GM19238 (cell line): Measurements from ENCODE around the gene CCDC102B.
"Not testable (repeated sequence)": the region's sequence is repeated elsewhere in the genome, so short reads cannot be mapped to it uniquely, and the experiment has no call there.

Source experiments
- DNase-seq: peaks from one replicate; pipeline ENCODE4 v3.0.0; 2011; ENCODE audit warnings: low spot score; ENCODE audit not compliant: insufficient read length

The CCDC102B gene

DNA sequence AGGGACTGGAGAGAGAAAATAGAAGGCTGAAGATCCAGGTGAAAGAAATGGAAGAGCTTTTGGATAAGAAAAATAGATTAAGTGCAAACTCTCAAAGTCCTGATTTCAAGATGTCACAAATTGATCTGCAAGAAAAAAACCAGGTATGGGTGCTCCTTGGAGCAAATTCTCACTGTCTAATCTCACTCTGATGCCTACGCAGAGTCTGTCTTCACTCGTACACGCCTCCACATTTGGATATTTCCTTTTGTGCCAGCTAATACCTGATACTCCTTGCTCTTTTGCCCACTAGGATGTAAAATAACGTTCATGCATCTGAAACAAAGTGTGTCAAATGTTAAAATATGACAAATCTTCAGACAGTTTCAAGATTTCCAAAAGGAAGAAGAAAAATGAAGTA lies 99.4 kb downstream of the CCDC102B start:
- no peak for DNase-seq

DNA sequence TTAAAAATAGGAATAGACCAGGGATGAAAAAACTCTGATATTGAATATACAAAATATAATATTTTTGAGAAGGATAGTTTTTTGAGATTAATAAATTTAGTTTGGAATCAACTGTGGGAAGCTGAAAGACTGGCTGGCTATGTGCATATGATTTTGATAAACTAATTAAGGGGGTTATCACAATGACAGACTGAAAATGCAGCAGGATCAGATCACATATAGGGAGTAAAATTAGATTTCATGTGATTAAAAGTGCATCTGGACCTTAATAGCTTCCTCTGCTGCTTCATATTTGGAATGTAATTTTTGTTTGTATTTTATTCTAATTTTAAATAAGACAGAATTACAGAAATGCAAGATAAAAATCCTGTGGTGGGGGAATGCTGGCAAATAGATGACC lies 111.7 kb downstream of the CCDC102B start:
- no peak for DNase-seq

DNA sequence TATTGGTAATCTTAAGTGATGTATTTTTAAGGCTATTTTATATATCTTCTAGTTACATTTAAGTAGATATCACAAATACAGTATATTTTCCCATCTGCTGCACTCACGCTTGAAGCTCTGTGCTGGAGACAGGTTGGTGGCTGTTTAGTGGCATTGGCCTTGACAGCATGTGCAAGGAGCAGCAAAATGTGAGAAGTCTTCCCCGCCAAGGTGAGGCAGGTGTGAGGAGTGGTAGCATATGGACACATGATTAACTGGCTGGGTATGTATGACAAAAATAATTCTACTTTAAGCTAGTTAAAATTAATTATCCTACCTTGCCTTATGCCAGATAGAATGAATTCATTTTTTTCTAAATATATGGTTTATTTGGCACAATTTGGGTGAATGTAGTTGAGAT lies 117.2 kb downstream of the CCDC102B start:
- no peak for DNase-seq

DNA sequence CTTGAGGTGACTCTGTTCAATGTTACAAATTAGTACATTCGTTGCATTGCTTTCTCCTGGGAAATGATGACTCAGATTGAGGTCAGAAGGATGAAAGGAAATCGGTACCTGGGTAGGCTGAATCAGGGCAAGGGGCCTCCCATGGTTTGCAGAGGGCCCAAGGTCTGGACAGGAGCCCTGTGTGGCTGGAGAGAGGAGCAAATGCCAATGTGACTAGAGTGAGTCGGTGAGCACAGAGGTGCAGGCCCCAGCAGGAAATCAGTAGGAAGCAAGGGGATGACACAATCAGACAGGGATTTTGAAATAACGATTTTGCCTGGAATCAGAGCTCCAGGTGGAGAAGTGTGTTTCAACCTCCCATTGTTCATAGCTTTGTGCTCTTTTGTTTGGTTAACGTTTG lies 118.9 kb downstream of the CCDC102B start:
- DNase-seq, result no peak

DNA sequence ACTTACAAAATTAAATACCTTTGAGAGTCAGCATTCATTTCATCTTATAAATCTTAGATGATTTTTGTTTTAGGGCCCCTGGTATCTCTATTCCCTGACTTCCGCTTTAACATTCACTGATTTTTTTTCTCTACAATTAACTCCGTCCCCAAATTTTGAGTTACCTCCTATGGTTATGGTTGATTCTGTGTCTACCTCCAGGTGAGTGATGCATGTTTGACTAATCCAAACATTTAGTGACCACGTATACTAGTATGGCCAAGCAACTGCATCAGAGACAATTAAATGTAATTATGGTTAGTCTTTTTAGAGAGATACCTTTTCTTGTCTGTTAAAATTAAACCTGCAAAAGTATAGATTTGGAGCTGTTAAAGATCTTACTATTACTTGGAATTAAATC lies 120.3 kb downstream of the CCDC102B start:
- DNase-seq, result no peak

DNA sequence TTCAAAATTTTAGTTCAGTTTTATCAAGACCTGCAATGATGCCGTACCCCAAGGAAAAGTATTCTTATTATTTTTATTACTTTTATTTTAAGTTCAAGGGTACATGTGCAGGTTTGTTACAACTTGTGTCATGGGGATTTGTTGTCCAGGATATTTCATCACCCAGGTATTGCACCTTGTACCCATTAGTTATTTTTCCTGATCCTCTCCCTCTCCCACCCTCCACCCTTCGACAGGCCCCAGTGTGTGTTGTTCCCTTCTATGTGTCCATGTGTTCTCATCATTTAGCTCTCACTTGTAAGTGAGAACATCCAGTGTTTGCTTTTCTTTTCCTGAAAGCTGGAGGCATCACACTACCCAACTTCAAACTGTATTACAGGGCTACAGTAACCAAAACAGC lies 122.0 kb downstream of the CCDC102B start:
- no peak for DNase-seq

DNA sequence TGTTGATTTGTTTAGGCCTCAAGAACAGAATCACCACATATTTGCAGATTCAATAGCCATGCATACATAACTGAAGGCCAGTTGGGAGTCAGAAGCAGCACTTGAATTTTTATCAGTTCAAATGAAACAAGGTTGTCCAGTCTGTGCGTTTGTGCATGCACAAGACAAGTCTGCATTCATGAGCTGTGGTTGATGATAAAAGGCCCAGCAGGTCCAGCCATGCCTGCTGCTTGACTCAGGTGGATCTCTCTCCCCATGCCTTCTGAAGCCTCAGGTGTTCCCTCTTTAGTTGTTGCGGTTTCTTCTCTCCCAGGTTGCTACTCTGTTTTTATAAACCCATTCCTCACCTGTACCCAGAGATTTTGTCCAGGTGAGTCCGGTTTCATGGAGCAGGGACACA lies 124.5 kb downstream of the CCDC102B start:
- DNase-seq, result no peak

DNA sequence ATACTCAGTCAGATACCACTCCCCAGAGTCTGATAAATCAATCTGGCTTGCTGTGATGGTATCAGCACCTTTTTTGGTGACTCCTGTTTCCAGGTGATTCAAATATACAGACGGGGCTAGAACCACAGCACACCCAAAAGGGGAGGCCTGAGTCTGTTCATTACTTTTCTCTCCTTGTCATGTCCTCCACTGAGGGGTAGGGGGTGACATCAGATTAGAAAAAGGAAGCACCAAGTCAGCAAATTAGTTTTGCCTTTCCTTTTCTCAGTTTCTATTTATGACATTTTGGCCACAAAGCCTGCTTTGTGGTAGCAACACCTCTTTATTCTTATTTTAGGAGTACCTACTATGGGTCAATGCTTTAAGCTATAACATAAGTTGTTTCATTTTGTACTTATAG lies 127.4 kb downstream of the CCDC102B start:
- no peak for DNase-seq

DNA sequence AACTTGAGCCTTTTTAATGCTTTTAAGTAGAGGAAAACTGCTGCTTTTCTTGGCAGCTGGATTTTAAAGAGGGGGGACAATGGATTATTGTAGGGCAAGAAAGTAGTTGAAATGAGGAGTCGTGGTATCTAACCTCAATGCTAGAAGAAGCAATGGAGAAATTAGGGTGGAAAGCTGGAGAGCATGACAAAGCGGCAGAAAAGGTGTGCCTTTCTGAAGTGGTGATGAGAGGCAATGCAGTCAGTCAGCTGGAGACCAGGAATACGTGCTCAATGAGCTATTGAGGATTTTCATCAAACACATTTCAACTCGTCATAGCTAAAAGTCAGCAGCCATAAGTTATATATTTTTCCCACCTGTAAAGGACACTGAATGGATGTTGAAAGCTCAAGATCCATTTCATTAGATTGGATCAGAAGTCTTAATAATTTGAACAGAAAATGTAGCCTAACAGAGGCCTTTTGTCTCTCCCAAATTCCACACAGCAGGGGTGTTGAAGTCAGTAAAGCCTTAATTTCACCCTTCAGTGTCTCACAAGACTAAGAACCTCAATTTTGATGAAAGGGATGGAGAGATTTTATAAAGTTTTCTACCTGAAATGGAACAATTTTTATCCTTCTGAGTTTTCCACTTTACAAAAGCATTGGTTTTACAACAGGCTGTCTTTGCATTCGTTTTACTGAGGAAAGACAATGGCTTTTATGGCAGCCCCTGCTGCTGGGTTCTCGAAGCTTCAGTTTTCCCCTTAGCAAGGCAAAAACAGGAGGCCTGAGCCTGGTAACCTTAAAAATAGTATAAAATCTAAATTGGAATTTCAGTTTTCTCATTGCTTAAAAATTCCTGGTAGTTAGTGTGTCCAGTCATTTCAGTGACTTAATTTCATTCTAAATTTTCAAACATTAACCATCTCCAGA lies 131.1 kb downstream of the CCDC102B start:
- DNase-seq, result no peak

DNA sequence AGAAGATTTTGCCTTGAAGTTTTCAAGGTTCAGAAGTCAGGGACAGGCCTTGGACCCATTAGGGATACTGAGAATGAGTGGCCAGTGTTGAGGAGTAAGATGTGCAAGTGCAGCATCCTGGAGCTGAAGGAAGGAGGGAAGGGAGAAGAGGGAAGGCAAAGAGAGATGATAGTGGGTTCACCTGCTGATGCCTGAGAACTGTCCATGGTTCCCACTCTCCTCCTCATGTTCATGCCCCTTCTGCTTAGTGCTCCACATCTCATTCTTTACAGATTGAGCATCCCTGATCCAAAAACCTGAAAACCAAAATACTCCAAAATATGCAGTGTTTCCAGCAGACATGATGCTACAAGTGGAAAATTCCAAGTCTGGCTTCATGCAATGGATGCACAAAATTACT lies 137.8 kb downstream of the CCDC102B start:
- no peak for DNase-seq

DNA sequence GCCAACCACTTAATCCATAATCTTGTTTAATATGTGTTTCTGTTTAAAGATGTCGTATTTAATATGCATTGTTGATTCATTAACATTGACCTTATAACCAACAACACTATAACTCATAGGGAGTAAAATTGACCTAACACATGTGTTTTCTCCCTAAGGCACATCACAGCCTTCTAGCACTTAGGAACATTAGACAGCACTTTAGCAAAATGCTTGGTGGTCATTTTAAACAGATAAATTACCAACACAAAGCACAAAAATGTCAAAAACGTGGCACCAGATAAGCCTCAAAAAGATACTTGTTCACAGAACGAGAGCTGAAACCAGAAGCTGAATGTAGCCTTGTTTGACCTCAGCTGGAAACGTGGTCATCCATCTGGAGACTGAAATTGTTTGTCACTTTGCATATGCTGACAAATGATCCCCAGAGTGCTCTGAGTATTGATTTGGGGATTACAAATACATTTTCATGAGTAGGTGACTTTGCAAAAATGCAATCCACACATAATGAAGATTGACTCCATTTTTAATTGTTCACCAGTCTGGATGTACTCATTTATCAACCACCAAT lies 139.2 kb downstream of the CCDC102B start:
- DNase-seq, result no peak

DNA sequence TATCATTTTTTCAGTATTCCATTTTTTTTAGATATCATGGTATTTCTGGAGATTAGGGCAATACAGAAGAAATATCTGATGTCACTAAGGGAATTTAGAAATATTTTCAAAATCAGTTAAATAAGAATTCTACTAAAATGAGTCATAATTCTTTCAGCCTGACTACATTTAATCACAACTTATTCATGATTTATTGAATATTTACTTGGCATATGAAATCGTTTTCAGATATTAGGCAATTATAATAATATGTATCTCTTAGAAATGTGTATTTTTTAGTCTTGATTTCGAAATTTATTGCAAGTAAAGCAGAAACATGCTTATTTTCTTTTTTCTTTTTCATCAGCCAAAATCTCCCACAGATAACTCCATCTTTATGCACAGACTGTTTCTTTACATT lies 142.2 kb downstream of the CCDC102B start:
- DNase-seq, result no peak

DNA sequence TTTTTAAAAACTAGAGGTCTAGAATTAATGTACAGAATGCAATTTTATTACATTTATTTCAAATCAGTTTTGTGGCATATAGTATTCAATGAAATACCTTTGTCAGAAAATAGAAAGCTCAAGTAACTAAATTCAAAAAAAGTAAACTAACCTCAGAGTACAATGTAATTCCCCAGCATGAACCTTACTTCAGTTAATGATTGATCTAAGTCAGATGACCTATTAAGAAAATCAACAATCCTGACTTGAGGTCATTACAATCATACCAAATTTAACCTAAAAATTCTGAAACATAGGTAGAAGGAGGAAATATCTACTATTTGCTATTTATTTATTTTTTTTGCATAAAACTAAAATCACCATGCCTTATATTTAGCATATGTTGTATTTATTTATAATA lies 142.9 kb downstream of the CCDC102B start:
- DNase-seq, result no peak

DNA sequence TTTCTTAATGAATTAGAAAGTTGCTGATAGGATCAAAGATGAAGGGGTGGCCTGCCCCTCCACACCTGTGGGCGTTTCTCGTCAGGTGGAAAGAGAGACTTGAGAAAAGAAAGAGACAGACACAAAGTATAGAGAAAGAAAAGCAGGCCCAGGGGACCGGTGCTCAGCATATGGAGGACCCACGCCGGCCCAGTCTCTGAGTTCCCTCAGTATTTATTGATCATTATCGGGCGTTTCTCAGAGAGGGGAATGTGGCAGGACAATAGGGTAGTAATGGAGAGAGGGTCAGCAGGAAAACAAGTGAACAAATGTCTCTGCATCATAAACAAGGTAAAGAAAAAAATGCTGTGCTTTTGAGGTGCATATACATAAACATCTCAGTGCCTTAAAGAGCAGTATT lies 144.3 kb downstream of the CCDC102B start:
- no peak for DNase-seq

DNA sequence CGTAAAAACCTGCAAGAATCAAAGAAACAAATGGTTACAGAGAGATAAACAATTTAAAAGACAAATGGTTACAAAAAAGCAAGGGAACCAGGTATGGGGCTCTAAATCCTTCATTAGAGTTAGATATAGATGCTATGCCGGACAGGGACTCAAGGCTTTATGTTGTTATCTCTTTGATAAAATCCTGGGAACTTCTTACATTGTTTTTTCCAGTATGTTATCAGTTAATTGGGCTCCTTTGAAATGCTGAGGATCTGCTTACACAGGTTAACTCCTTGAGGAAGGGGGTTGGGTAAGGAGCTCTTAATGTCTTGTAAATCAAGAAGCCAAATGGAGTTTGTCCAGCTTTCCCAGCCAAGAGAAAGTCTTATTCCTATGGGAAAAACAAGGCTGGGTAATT lies 146.0 kb downstream of the CCDC102B start:
- not testable (repeated sequence) for DNase-seq

DNA sequence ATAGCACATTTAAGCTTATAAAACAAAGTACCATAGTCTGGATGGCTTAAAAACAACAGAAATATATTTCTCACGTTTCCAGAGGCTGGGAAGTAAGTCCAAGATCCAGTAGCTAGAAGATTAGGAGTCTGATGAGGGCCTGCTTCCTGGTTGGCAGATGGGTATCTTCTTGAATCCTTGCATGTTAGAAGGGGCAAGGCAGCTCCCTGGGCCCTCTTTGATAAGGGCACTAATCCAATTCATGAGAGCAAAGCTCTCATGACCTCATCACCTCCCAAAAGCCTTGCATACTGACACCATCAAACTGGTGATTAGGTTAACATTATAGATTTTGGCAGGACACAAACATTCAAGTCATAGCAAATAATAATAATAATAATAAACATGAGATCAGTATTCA lies 146.4 kb downstream of the CCDC102B start:
- no peak for DNase-seq

DNA sequence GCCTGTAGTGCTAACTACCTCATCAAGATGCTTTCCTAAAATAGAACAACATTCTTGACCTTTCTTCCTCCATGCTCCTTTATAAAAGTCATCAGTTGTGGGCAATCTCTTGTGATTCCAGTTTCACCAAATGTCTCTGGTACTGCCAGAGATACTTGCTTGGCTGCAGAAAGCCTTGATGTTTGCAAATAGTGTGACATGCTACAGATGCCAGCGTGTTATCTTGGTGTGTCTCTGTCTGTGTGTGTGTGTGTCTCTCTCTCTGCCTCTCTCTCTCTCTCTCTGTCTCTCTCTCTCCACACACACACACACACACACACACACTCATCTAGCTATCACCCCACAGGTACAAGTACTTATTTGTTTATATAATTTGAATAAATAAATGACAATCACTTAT lies 146.9 kb downstream of the CCDC102B start:
- no peak for DNase-seq

DNA sequence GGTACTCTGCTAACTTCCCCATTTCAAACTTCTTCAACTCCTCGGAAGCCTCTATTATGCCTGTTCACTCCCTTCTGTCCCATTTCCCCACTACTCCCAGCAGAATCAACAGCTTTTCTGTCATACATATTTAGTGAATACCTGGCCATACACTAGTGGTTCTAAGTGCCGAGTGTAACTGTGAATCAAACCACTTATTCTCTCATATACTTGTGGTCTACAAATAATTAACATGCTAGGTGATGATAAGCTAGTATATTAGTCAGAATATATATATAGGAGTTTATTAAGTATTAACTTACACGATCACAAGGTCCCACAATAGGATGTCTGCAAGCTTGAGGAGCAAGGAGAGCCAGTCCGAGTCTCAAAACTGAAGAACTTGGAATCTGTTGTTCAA lies 150.7 kb downstream of the CCDC102B start:
- DNase-seq, result no peak

DNA sequence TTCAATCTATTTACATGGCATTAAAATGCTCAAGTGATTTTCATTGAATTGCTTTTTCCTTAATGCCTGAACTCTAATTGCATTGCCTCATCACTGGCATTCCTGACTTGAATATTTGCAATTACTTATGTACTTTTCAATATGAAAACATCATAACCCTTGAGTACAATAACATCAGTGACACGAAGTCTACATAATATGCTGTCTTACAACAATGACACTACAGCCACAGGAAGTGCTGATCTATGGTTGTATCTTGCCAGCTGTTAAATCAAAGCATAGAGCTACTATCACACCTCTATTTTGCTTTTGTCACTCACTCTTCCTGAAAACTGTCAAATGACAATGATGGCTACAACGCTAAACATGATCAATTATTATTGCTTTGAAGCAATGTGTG lies 156.9 kb downstream of the CCDC102B start:
- no peak for DNase-seq

DNA sequence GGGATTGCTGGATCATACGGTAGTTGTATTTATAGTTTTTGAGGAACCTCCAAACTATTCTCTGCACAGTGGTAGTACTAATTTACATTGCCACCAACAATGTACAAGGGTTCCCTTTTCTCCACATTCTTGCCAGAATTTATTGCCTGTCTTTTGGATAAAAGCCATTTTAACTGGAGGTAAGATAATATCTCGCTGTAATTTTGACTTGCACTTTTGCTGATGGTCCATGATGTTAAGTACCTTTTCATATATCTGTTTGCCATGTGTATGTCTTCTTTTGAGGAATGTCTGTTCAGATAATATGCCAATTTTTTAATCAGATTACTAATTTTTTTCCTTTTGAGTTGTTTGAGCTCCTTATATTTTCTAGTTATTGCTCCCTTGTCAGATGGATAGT lies 158.8 kb downstream of the CCDC102B start:
- DNase-seq, result no peak

DNA sequence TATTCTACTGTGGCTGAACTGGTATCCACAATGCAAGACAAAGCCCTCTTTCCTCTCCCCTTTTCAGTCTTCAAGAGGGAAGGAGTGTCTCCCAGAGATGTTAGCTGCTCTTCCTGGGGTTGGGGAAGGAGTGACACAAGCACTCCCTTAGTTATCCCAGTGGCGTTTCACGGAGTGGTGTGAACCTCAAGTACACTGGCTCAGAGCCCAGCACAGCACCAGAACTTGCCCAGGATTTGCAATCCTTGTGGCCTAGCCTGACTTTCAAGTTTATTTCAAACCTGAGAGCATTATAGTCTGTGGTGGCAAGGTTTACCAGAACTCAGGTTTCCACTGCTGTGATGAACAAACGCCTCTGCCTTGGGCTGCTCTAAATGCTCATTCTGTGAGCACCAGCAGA lies 162.5 kb downstream of the CCDC102B start:
- no peak for DNase-seq

DNA sequence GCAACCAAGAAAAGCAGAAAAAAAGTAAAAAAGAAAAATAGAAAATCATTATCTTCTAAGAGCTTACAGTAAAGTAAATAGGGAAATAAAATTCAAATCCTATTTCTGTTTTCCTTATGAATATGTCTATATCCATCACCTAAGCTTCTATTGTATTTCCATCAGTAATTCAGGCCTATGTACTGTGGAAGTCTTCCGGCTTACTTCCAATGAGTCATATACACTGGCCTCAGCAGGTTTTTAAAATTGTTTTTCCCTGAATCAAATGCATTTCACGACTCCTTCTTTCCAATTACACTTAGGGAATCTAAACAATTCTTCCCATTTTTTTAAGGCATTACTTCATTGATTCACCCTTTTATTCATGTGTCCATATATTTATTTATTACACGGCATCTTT lies 164.7 kb downstream of the CCDC102B start:
- DNase-seq, result no peak

DNA sequence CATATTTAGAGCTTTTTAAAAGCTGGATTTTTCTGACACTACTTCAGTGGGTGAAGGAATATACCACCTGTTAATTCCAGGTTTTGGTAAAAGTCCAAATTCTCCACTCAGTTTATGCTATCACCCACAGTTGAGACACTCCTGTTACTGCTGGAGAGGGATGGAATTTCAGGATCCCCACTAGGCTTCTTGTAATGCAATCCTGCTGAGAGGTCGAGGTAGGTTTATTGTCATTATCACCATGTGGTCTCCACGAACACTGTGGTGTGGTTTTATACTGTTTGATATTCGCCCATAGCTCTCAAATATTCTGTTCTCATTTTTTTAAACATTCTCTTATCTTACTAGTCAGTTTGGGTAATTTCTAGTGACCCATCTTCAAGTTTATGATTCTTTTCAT lies 167.9 kb downstream of the CCDC102B start:
- no peak for DNase-seq
